Bronchial epithelial cell (primary cell): Measurements from ENCODE around the gene F13A1. TPM values are rescaled to one million over a fixed set of nuclear protein-coding genes. Genes with fewer than 3 reads are reported as not detected.
"Not testable (repeated sequence)": the region's sequence is repeated elsewhere in the genome, so short reads cannot be mapped to it uniquely, and the experiment has no call there.

ENCODE experiments used
- DNase-seq: peaks from one replicate; pipeline ENCODE4 v3.0.0-alpha.2; 2010; ENCODE audit warnings: low read depth
- FAIRE-seq: peaks from 2 replicates; lab custom pipeline; 2011; peaks lifted over from hg19 to GRCh38; lab: Jason Lieb, UNC
- H3K27me3 ChIP-seq: 2 replicates; pipeline ENCODE4 v1.5.1; 2011; ENCODE audit warnings: low read length; ENCODE audit not compliant: control insufficient read depth, insufficient read depth
- H3K36me3 ChIP-seq: 2 replicates; pipeline ENCODE4 v1.5.1; 2011; ENCODE audit warnings: low read length; ENCODE audit not compliant: control insufficient read depth, insufficient read depth
- H3K4me3 ChIP-seq: 2 replicates; pipeline ENCODE4 v1.5.1; 2011; ENCODE audit warnings: mild to moderate bottlenecking, low read depth, low read length, control low read depth
- CTCF ChIP-seq: IDR thresholded peaks from 2 replicates; pipeline ENCODE4 v1.5.1; 2011; ENCODE audit warnings: mild to moderate bottlenecking, moderate library complexity, low read length, control low read depth, inconsistent platforms; ENCODE audit not compliant: insufficient read depth, severe bottlenecking
- total RNA-seq: library from RNA; depleted of rRNA; stranded (reverse); fragments of >200 nt; gene quantifications from 2 replicates; pipeline ENCODE4 v1.2.1, GENCODE V29; 2014

Gene F13A1
- total RNA-seq, 1 donor from 2014 or later, result not detected

GRCh38 chr6:6305575-6305974 lies 14.9 kb downstream of the F13A1 start:
- FAIRE-seq (no peak), DNase-seq (no peak)
- TF ChIP-seq CTCF, result no peak
- no peak overlapping the region for H3K4me3 ChIP-seq
- H3K27me3 ChIP-seq, result peaks cover 4% of the 10 kb centered on the region
- no peaks in the 10 kb centered on the region for H3K36me3 ChIP-seq

- not testable (repeated sequence) for H3K36me3 ChIP-seq, H3K27me3 ChIP-seq, FAIRE-seq, H3K4me3 ChIP-seq, DNase-seq
Measured at GRCh38 chr6:6300383-6300782, 20.1 kb downstream of the F13A1 start.

GRCh38 chr6:6293317-6293716 lies 27.1 kb downstream of the F13A1 start:
- H3K36me3 ChIP-seq, result no peaks in the 10 kb centered on the region
- DNase-seq (no peak), FAIRE-seq (no peak)
- no peak overlapping the region for H3K4me3 ChIP-seq
- TF ChIP-seq CTCF, result no peak
- H3K27me3 ChIP-seq, result no peaks in the 10 kb centered on the region

- TF ChIP-seq CTCF, result no peak
- H3K4me3 ChIP-seq, result no peak overlapping the region
- no peak for FAIRE-seq
Measured at GRCh38 chr6:6287415-6287814, 33.0 kb downstream of the F13A1 start.

GRCh38 chr6:6285679-6286078 lies 34.8 kb downstream of the F13A1 start:
- no peak for TF ChIP-seq CTCF
- FAIRE-seq, result no peak

More at GRCh38 chr6:6287415-6287814, 33.0 kb downstream of the F13A1 start:
- Histone ChIP-seq H3K36me3 (no peaks in the 10 kb centered on the region), H3K27me3 (no peaks in the 10 kb centered on the region)
- no peak for DNase-seq

GRCh38 chr6:6284221-6284966 lies 36.1 kb downstream of the F13A1 start:
- no peaks in the 10 kb centered on the region for H3K36me3 ChIP-seq
- FAIRE-seq, result no peak
- no peak overlapping the region for H3K4me3 ChIP-seq
- H3K27me3 ChIP-seq, result no peaks in the 10 kb centered on the region
- DNase-seq, result no peak
- TF ChIP-seq CTCF, result no peak

More at GRCh38 chr6:6285679-6286078, 34.8 kb downstream of the F13A1 start:
- no peaks in the 10 kb centered on the region for H3K36me3 ChIP-seq
- no peak overlapping the region for H3K4me3 ChIP-seq
- no peaks in the 10 kb centered on the region for H3K27me3 ChIP-seq
- no peak for DNase-seq
